Neural cell (in vitro differentiated cells): ENCODE data around the gene ADAMTS17.

Source experiments
- EP300 ChIP-seq: fragments of 450-650 bp; conservative IDR thresholded peaks from 2 replicates; pipeline ENCODE4 v1.6.1; 2014; ENCODE audit warnings: antibody characterized with exemption, mild to moderate bottlenecking, moderate library complexity; ENCODE audit not compliant: poor library complexity, severe bottlenecking
- MXI1 ChIP-seq: fragments of 450-650 bp; conservative IDR thresholded peaks from 2 replicates; pipeline ENCODE4 v1.6.1; 2014; ENCODE audit warnings: antibody characterized with exemption, mild to moderate bottlenecking; ENCODE audit not compliant: poor library complexity, severe bottlenecking
- POLR2AphosphoS5 ChIP-seq: IDR thresholded peaks from 2 replicates; pipeline ENCODE4 v1.6.1; 2012

DNA sequence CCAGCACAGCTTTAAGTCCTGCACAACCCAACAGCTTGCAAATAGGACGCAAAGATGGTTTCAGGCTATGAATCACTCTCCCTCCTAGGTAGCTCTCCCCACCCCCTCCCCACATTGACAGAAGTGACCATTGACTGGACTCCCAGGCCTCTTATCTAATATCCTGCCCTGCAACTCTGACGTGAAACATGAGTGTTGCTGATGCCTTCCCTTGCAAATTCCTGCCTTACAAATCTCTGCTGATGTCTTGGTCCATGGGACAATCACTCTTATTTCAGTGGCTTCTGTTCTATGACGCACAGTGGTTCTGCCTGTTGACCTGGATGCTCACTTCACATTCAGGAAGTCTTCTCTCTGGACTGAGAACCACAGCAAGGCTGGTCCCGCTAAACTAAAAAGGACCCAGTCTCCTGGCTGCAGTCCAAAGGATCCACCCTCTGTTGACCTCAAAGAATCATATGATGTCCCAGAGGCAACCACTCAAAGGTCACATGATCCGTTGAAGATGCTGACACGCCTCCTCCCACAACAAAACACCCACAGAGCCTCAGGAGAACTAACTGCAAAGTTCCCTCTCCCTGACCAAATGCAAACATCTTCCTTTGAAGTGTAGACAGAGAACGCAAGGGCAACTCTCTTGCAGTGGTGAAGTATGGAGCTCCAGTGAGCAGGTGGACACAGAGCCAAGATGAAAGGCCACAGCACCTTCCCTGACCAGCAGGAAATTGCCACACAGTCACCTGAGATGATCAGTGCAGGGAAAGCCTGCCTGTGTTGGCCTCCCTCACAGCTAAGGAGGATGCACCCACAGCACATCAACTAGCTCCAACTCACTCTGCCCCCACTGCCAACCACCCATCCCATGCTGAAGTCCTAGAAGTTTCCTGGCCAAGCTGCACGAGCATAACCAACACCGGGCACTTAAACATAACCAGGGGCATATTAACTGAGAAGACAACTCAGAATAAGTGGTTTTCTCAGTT is 112.3 kb downstream of the ADAMTS17 start:
- no peak for TF ChIP-seq MXI1
- TF ChIP-seq EP300 = no peak
- no peak for TF ChIP-seq POLR2AphosphoS5
